HepG2 (cell line): Measurements from ENCODE around the gene GRK3. TPM values are rescaled to one million over a fixed set of nuclear protein-coding genes. Genes with fewer than 3 reads are reported as not detected.

ENCODE experiments used
- ATAC-seq: fragments of 200-7000 bp; cut with Tn5 transposase; 3 replicates; pipeline ENCODE4 v1.9.1; 2020; ENCODE audit warnings: mild to moderate bottlenecking, moderate library complexity
- BruUV-seq: library from RNA; stranded (reverse); fragments of 400-500 nt; replicated peaks from 2 replicates; lab custom pipeline; 2021; lab: Mats Ljungman, UMichigan
- CTCF ChIA-PET: fragments of 300-600 bp; formaldehyde crosslinking; extraction: SDS; loops from one replicate; lab custom pipeline; 2021; ENCODE audit warnings: low total read pairs, inconsistent platforms, low intra/inter-chr PET ratio; lab: Yijun Ruan, JAX
- POLR2A ChIA-PET: fragments of 350-600 bp; sonication (Branson Sonifier 250); formaldehyde crosslinking; loops from one replicate; lab custom pipeline; 2020; ENCODE audit warnings: antibody characterized with exemption, inconsistent platforms; lab: Yijun Ruan, JAX
- DNase-seq: peaks from one replicate; pipeline ENCODE4 v3.0.0-alpha.2; 2015; ENCODE audit warnings: low spot score
- FAIRE-seq: peaks from 3 replicates; lab custom pipeline; 2011; peaks lifted over from hg19 to GRCh38; lab: Jason Lieb, UNC
- H2AFZ ChIP-seq: one replicate; pipeline ENCODE4 v1.6.1; 2011; ENCODE audit warnings: low read length, inconsistent platforms
- H3K27ac ChIP-seq: fragments of 300-600 bp; 3 replicates; pipeline ENCODE4 v1.8.0; 2011; ENCODE audit warnings: mixed run types, mild to moderate bottlenecking, mixed read lengths, low read length, inconsistent platforms; ENCODE audit not compliant: insufficient read depth; ENCODE audit errors: extremely low read length
- H3K27me3 ChIP-seq, 2 experiments: fragments of 200-600 bp in 1 of 2; 2 replicates in 1 of 2; 3 replicates in 1 of 2; pipeline versions ENCODE4 v1.6.0 to v1.8.0; 2011; ENCODE audit warnings: low read length in 2 of 2, mild to moderate bottlenecking in 2 of 2, moderate library complexity in 2 of 2, inconsistent platforms in 1 of 2; ENCODE audit not compliant: insufficient read depth in 2 of 2, control insufficient read depth in 1 of 2
- H3K36me3 ChIP-seq, 2 experiments: fragments of 200-600 bp in 1 of 2; replicated peaks in 1 of 2; 2 replicates in 1 of 2; 3 replicates in 1 of 2; pipeline versions ENCODE4 v1.5.1 to v1.8.0; 2011; ENCODE audit warnings: low read length in 2 of 2, inconsistent platforms in 1 of 2; ENCODE audit not compliant: insufficient read depth in 2 of 2, control insufficient read depth in 1 of 2
- H3K4me1 ChIP-seq: 2 replicates; pipeline ENCODE4 v1.5.1; 2012; ENCODE audit warnings: low read length, inconsistent platforms; ENCODE audit not compliant: insufficient read depth
- H3K4me2 ChIP-seq: 2 replicates; pipeline ENCODE4 v1.6.0; 2011; ENCODE audit warnings: low read depth, low read length, inconsistent platforms
- H3K4me3 ChIP-seq, 3 experiments: fragments of 200-600 bp in 1 of 3; sonication (generic), shearing (Covaris generic) in 1 of 3; replicated peaks in 1 of 3; 2 replicates each; pipeline ENCODE4 v1.5.1; 2011 to 2016; ENCODE audit warnings: low read length in 3 of 3, inconsistent platforms in 2 of 3, low read depth in 2 of 3, mild to moderate bottlenecking in 2 of 3, control low read depth in 1 of 3, mixed read lengths in 1 of 3; ENCODE audit not compliant: insufficient read depth in 1 of 3
- H3K79me2 ChIP-seq: one replicate; pipeline ENCODE4 v1.6.1; 2011; ENCODE audit warnings: low read length, inconsistent platforms; ENCODE audit not compliant: insufficient read depth
- H3K9ac ChIP-seq: 2 replicates; pipeline ENCODE4 v1.6.0; 2011; ENCODE audit warnings: mild to moderate bottlenecking, low read depth, low read length, inconsistent platforms; ENCODE audit not compliant: insufficient read depth
- H3K9me3 ChIP-seq: 2 replicates; pipeline ENCODE4 v1.5.1; 2012; ENCODE audit warnings: mild to moderate bottlenecking, low read length
- H4K20me1 ChIP-seq: 2 replicates; pipeline ENCODE4 v1.6.0; 2011; ENCODE audit warnings: inconsistent platforms, mild to moderate bottlenecking, low read length, moderate library complexity; ENCODE audit not compliant: insufficient read depth
- BRF2 ChIP-seq: sonication (generic); formaldehyde crosslinking; IDR thresholded peaks from 2 replicates; pipeline ENCODE4 v1.8.1; 2022; ENCODE audit warnings: mild to moderate bottlenecking, missing genetic modification reagents
- CENPBD1 ChIP-seq: sonication (generic); formaldehyde crosslinking; IDR thresholded peaks from 2 replicates; pipeline ENCODE4 v1.8.0; 2022; ENCODE audit warnings: missing genetic modification reagents, low read depth, mild to moderate bottlenecking, borderline replicate concordance
- DRAP1 ChIP-seq: IDR thresholded peaks from 2 replicates; pipeline ENCODE4 v1.6.1; 2016; ENCODE audit warnings: missing genetic modification reagents, missing compliant biosample characterization
- NONO ChIP-seq, 2 experiments: fragments of 450-650 bp in 1 of 2; sonication (generic) in 1 of 2; formaldehyde crosslinking in 1 of 2; IDR thresholded peaks in 1 of 2; conservative IDR thresholded peaks in 1 of 2; 2 replicates each; pipeline versions ENCODE4 v1.6.1 to v1.8.0; 2017 to 2022; ENCODE audit warnings: mild to moderate bottlenecking in 1 of 2, missing genetic modification reagents in 1 of 2, moderate library complexity in 1 of 2
- RCOR2 ChIP-seq: IDR thresholded peaks from 2 replicates; pipeline ENCODE4 v1.6.1; 2016; ENCODE audit warnings: missing biosample characterization, missing genetic modification reagents
- RERE ChIP-seq: IDR thresholded peaks from 2 replicates; pipeline ENCODE4 v1.6.1; 2016; ENCODE audit warnings: low read depth, missing genetic modification reagents, missing compliant biosample characterization
- SRSF9 ChIP-seq: fragments of 200-400 bp; formaldehyde crosslinking; IDR thresholded peaks from 2 replicates; pipeline ENCODE4 v1.6.1; 2018; ENCODE audit warnings: borderline replicate concordance, mild to moderate bottlenecking, low read depth, low read length; ENCODE audit not compliant: insufficient read depth, poor library complexity, severe bottlenecking
- ZBTB7A ChIP-seq: sonication (generic); formaldehyde crosslinking; IDR thresholded peaks from 2 replicates; pipeline ENCODE4 v1.8.0; 2022; ENCODE audit warnings: mild to moderate bottlenecking, missing genetic modification reagents
- ZFP36 ChIP-seq: fragments of 150-350 bp; IDR thresholded peaks from 2 replicates; pipeline ENCODE4 v1.6.1; 2018; ENCODE audit warnings: borderline replicate concordance, low read length, low read depth; ENCODE audit not compliant: partially characterized antibody
- ZNF430 ChIP-seq: sonication (generic); formaldehyde crosslinking; IDR thresholded peaks from 2 replicates; pipeline ENCODE4 v1.9.0; 2021; ENCODE audit warnings: mild to moderate bottlenecking, missing genetic modification reagents
- ZNF577 ChIP-seq: sonication (generic); formaldehyde crosslinking; IDR thresholded peaks from 2 replicates; pipeline ENCODE4 v1.4.0; 2020; ENCODE audit warnings: mild to moderate bottlenecking, low read depth, missing genetic modification reagents, borderline replicate concordance
- ZNF615 ChIP-seq: sonication (generic); formaldehyde crosslinking; IDR thresholded peaks from 2 replicates; pipeline ENCODE4 v1.5.0; 2020; ENCODE audit warnings: mild to moderate bottlenecking, missing genetic modification reagents, borderline replicate concordance
- WGBS: methylation state at CpG from one replicate; pipeline ENCODE4 v1.1.6; 2017; ENCODE audit warnings: low lambda C conversion rate; 5-methylcytosine and 5-hydroxymethylcytosine counted together
- in situ Hi-C: cut with HindIII; loops from 2 replicates; pipeline ENCODE4 v1.10.0; 2017; ENCODE audit warnings: low pct_unique_long_range_greater_than_20kb; ENCODE audit not compliant: extremely low pct_ligation_motif_present
- intact Hi-C: fragments of 100-400 bp; cut with micrococcal nuclease; formaldehyde crosslinking; loops from one replicate; pipeline ENCODE4 v1.10.0; 2022; ENCODE audit not compliant: unreplicated experiment
- polyA plus RNA-seq, 8 experiments: library from polyadenylated mRNA; depleted of rRNA in 3 of 8; stranded (reverse) in 7 of 8; unstranded in 1 of 8; fragments of >200 nt; fragmentation: Illumina TruSeq in 4 of 8; extraction: Trizol in 4 of 8; gene quantifications; 2 replicates each; pipeline versions ENCODE4 v1.2.1 to v1.2.3, GENCODE V29; 2011 to 2016; ENCODE audit warnings: low read depth in 4 of 8, missing spikeins in 1 of 8, mixed read lengths in 1 of 8; ENCODE audit not compliant: insufficient read depth in 1 of 8
- total RNA-seq, 5 experiments: library from RNA; depleted of rRNA; stranded (reverse); fragments of >200 nt; fragmentation: Illumina TruSeq; extraction: Trizol; gene quantifications; 2 replicates each; pipeline ENCODE4 v1.2.3, GENCODE V29; 2016; ENCODE audit warnings: low read depth in 1 of 5

The GRK3 gene
- total and polyA plus RNA-seq, 2 of the 13 experiments (the other 11 are each of a cell fraction or from before 2014, with no cell fraction given), result 8.5 to 16.7 TPM

- Histone ChIP-seq H3K27ac (no peak overlapping the region), H3K4me3 (no peak overlapping the region), H3K4me2 (no peak overlapping the region), H3K9me3 (no peaks in the 10 kb centered on the region), H3K27me3 (no peaks in the 10 kb centered on the region), H3K36me3 (no peaks in the 10 kb centered on the region; a peak in 1 of 5 replicates), H3K4me1 (peaks cover 12% of the 10 kb centered on the region), H3K9ac (no peak overlapping the region), H2AFZ (no peak overlapping the region), H3K79me2 (no peaks in the 10 kb centered on the region), H4K20me1 (peaks cover 7% of the 10 kb centered on the region; the same call in 1 of the 2 replicates)
- WGBS, result 97% methylated on average over 8 of the region's 8 CpGs
- FAIRE-seq (no peak), ATAC-seq (no peak), DNase-seq (no peak)
- ChIA-PET CTCF (no interaction called here), POLR2A (no interaction called here)
- TF ChIP-seq BRF2 (CRISPR knock-in tag), result no peak
- no peak for TF ChIP-seq ZNF615 (CRISPR knock-in tag)
- no peak for TF ChIP-seq NONO (IDR thresholded peaks at IDR 0.05)
- no peak for TF ChIP-seq NONO (CRISPR knock-in tag; conservative IDR thresholded peaks at IDR 0.05)
- no peak for TF ChIP-seq ZNF430 (CRISPR knock-in tag)
- TF ChIP-seq ZBTB7A (CRISPR knock-in tag), result no peak
- no peak for TF ChIP-seq SRSF9
- no peak for TF ChIP-seq RERE (CRISPR knock-in tag)
- TF ChIP-seq CENPBD1 (CRISPR knock-in tag), result no peak
- no peak for TF ChIP-seq DRAP1
- no peak for TF ChIP-seq ZNF577 (CRISPR knock-in tag)
- no peak for TF ChIP-seq RCOR2 (CRISPR knock-in tag)
- TF ChIP-seq ZFP36, result no peak
- intact Hi-C loops, result no loop called here
- no TSS peak for BruUV-seq
- in situ Hi-C loops, result no loop called here
Measured at GRCh38 chr22:25623310-25623734, 58.8 kb downstream of the GRK3 start.
